ENCODE data around the gene GDPD3.

GDPD3 gene

DNA sequence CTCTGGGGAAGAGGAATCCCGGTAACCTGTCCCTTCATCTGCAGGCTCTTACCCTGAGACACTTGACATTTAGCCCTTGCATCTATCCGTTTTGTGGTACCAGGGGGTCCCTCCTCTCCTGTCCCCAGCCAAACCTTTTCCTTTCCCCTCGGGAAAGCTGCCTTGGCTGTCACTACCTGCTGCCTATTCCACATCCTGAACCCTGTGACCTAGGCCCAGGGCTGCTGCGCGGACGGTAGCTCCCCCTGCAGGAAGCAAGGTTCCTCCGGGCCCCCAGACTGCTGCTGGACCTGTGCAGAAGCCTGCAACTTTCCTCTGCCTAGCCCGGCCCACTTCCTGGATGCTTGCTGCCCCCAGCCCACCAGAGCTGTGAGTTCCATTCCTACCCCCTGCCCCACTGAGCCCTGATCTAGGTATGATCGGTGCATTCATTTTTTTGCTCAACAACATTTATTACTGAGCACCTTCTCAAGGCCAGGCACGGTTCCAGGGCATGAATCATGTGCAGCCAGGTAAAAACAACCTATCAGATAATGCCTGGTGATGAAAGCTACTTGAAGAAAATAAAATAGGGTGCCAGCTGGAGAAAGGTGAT lies 58.3 kb downstream of the GDPD3 start:
- no peaks in the 10 kb centered on the region for H3K27me3 ChIP-seq (ENCODE audit: control insufficient read depth, insufficient read depth, low read length)
- H3K4me1 ChIP-seq: peaks cover 15% of the 10 kb centered on the region
- no peak overlapping the region for H3K9ac ChIP-seq
- H2AFZ ChIP-seq: peak overlapping the region; percentile 35
- H3K79me2 ChIP-seq: no peaks in the 10 kb centered on the region
- TF ChIP-seq, protein P1, sequence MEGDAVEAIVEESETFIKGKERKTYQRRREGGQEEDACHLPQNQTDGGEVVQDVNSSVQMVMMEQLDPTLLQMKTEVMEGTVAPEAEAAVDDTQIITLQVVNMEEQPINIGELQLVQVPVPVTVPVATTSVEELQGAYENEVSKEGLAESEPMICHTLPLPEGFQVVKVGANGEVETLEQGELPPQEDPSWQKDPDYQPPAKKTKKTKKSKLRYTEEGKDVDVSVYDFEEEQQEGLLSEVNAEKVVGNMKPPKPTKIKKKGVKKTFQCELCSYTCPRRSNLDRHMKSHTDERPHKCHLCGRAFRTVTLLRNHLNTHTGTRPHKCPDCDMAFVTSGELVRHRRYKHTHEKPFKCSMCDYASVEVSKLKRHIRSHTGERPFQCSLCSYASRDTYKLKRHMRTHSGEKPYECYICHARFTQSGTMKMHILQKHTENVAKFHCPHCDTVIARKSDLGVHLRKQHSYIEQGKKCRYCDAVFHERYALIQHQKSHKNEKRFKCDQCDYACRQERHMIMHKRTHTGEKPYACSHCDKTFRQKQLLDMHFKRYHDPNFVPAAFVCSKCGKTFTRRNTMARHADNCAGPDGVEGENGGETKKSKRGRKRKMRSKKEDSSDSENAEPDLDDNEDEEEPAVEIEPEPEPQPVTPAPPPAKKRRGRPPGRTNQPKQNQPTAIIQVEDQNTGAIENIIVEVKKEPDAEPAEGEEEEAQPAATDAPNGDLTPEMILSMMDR (IDR thresholded peaks at IDR 0.05): peak; percentile 68
- H3K4me3 ChIP-seq (ENCODE audit: low read depth, low read length): peak overlapping the region; percentile 19
- H3K27ac ChIP-seq: peak overlapping the region; percentile 77
- H3K4me2 ChIP-seq (ENCODE audit: low read length): peak overlapping the region; percentile 64
- no peaks in the 10 kb centered on the region for H3K36me3 ChIP-seq (ENCODE audit: control insufficient read depth, insufficient read depth, low read length)
- no peaks in the 10 kb centered on the region for H3K9me3 ChIP-seq (ENCODE audit: control insufficient read depth, low read length)

All from parathyroid adenoma (tissue), 2 donors.